PC-9 (cell line): ENCODE measurements around the gene NLRP7.

Experiments
- EZH2 ChIP-seq: fragments of 200-600 bp; sonication (generic); IDR thresholded peaks from 2 replicates; pipeline ENCODE4 v1.8.0; 2017; ENCODE audit warnings: antibody characterized with exemption, low read depth
- TF ChIP-seq, protein P1 (sequence below): fragments of 200-600 bp; sonication (generic); conservative IDR thresholded peaks from 2 replicates; pipeline ENCODE4 v1.6.1; 2017; ENCODE audit warnings: mixed run types, antibody characterized with exemption, mild to moderate bottlenecking, moderate library complexity

DNA sequence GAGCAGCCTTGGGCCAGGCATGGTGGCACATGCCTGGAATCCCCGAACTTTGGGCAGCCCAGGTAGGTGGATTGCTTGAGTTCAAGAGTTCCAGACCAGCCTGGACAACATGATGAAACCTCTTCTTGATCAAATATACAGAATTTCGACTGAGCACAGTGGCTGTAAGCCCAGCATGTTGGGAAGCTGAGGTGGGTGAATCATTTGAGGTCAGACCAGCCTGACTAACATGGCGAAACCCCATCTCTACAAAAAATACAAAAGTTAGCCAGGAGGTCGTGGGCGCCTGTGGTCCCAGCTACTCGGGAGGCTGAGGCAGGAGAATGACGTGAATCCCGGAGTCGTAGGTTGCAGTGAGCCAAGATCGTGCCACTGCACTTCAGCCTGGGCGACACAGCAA is 8.0 kb upstream of the NLRP7 start:
- TF ChIP-seq, protein P1, sequence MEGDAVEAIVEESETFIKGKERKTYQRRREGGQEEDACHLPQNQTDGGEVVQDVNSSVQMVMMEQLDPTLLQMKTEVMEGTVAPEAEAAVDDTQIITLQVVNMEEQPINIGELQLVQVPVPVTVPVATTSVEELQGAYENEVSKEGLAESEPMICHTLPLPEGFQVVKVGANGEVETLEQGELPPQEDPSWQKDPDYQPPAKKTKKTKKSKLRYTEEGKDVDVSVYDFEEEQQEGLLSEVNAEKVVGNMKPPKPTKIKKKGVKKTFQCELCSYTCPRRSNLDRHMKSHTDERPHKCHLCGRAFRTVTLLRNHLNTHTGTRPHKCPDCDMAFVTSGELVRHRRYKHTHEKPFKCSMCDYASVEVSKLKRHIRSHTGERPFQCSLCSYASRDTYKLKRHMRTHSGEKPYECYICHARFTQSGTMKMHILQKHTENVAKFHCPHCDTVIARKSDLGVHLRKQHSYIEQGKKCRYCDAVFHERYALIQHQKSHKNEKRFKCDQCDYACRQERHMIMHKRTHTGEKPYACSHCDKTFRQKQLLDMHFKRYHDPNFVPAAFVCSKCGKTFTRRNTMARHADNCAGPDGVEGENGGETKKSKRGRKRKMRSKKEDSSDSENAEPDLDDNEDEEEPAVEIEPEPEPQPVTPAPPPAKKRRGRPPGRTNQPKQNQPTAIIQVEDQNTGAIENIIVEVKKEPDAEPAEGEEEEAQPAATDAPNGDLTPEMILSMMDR, result no peak
- no peak for TF ChIP-seq EZH2
